Measurements from ENCODE around the gene UNC80. TPM values are rescaled to one million over a fixed set of nuclear protein-coding genes. Genes with fewer than 3 reads are reported as not detected.

UNC80 gene
- total and polyA plus RNA-seq, 2 of the 4 experiments (the other 2 are of a cell fraction): not detected

GRCh38 chr2:210046851-210047500 is 275.3 kb downstream of the UNC80 start:
- POLR2A ChIA-PET (ENCODE audit: unreplicated experiment): no interaction called here
- no peaks in the 10 kb centered on the region for H4K20me1 ChIP-seq (ENCODE audit: insufficient read depth, low read length)
- H3K27me3 ChIP-seq (ENCODE audit: control insufficient read depth, insufficient read depth, low read length): no peaks in the 10 kb centered on the region
- H2AK9ac ChIP-seq (replicated peaks; ENCODE audit: low read depth, low read length, poor library complexity): no peak overlapping the region
- H3K4ac ChIP-seq (ENCODE audit: low read depth, low read length): no peak overlapping the region
- dilution Hi-C loops (cut with HindIII; ENCODE audit: low sequenced_read_pairs, unreplicated experiment): no loop called here
- no peak overlapping the region for H3K4me3 ChIP-seq (ENCODE audit: insufficient read depth, low read depth, low read length)
- in situ Hi-C loops (cut with MboI; ENCODE audit: low sequenced_read_pairs): no loop called here
- no peak overlapping the region for H2AK5ac ChIP-seq (ENCODE audit: low read depth, low read length)
- CTCF ChIA-PET: no interaction called here
- no peak overlapping the region for H2BK5ac ChIP-seq (ENCODE audit: low read depth, low read length, poor library complexity, severe bottlenecking)
- no peak overlapping the region for H4K91ac ChIP-seq (ENCODE audit: insufficient read depth, low read depth, low read length)
- H3K14ac ChIP-seq (replicated peaks; ENCODE audit: low read depth, low read length): no peak overlapping the region
- ATAC-seq (ENCODE audit: low read depth) (no peak), DNase-seq (no peak)
- H2BK120ac ChIP-seq (ENCODE audit: low read depth, low read length): no peak overlapping the region
- H3K36me3 ChIP-seq (ENCODE audit: control insufficient read depth, insufficient read depth, low read length): peaks cover 2% of the 10 kb centered on the region; the same call in 1 of the 2 replicates
- BruUV-seq (replicated peaks): no TSS peak
- no peak overlapping the region for H2BK15ac ChIP-seq (ENCODE audit: low read depth, low read length)
- H3K9ac ChIP-seq (ENCODE audit: low read depth, low read length): no peak overlapping the region
- H2AFZ ChIP-seq (replicated peaks; ENCODE audit: low read length, poor library complexity): no peak overlapping the region
- no CpG with 5 or more reads among the region's 2 CpGs for WGBS, 2 experiments (ENCODE audit: extremely low coverage in 2 of 2, insufficient read length in 1 of 2)
- H3K4me1 ChIP-seq (ENCODE audit: control insufficient read depth, insufficient read depth, low read length): no peaks in the 10 kb centered on the region
- no peak overlapping the region for H3K18ac ChIP-seq (ENCODE audit: low read depth, low read length)
- H4K5ac ChIP-seq (ENCODE audit: low read depth, low read length): no peak overlapping the region
- no peak overlapping the region for H3K4me2 ChIP-seq (ENCODE audit: low read depth, low read length)
- TF ChIP-seq MXI1 (IDR thresholded peaks at IDR 0.05; ENCODE audit: borderline replicate concordance, low read depth, low read length): no peak
- TF ChIP-seq CHD1 (IDR thresholded peaks at IDR 0.05; ENCODE audit: low read depth, low read length): no peak
- no peak for TF ChIP-seq RAD21 (IDR thresholded peaks at IDR 0.05; ENCODE audit: low read length)
- no peak for TF ChIP-seq MAZ (IDR thresholded peaks at IDR 0.05; ENCODE audit: borderline replicate concordance, low read depth, low read length)
- TF ChIP-seq NFE2L2 (IDR thresholded peaks at IDR 0.05; ENCODE audit: low read depth, low read length): no peak
- no peak for TF ChIP-seq BHLHE40 (IDR thresholded peaks at IDR 0.05; ENCODE audit: low read depth, low read length)
- no peak for TF ChIP-seq CEBPB (IDR thresholded peaks at IDR 0.05; ENCODE audit: low read depth, low read length)
- no peak for TF ChIP-seq FOS (IDR thresholded peaks at IDR 0.05; ENCODE audit: low read depth, low read length)
- no peak for TF ChIP-seq POLR2A (IDR thresholded peaks at IDR 0.05; ENCODE audit: low read depth, low read length)
- TF ChIP-seq, protein P1, sequence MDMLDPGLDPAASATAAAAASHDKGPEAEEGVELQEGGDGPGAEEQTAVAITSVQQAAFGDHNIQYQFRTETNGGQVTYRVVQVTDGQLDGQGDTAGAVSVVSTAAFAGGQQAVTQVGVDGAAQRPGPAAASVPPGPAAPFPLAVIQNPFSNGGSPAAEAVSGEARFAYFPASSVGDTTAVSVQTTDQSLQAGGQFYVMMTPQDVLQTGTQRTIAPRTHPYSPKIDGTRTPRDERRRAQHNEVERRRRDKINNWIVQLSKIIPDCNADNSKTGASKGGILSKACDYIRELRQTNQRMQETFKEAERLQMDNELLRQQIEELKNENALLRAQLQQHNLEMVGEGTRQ (IDR thresholded peaks at IDR 0.05; ENCODE audit: low read depth, low read length): no peak
- no peak for TF ChIP-seq CTCF (conservative IDR thresholded peaks at IDR 0.05; ENCODE audit: low read depth, low read length)
- H4K8ac ChIP-seq (ENCODE audit: low read depth in 2 of 2, low read length in 2 of 2): no peak overlapping the region
- H3K56ac ChIP-seq (ENCODE audit: extremely low read depth, insufficient read depth, low read length): no peak overlapping the region
- no peak overlapping the region for H3K27ac ChIP-seq (ENCODE audit: insufficient read depth, low read length)
- H3K9me3 ChIP-seq (ENCODE audit: control insufficient read depth, insufficient read depth, low read length): no peaks in the 10 kb centered on the region
- intact Hi-C loops (cut with micrococcal nuclease): no loop called here
- no peak overlapping the region for H2BK20ac ChIP-seq (ENCODE audit: low read depth, low read length)
- no peaks in the 10 kb centered on the region for H3K9me1 ChIP-seq (ENCODE audit: insufficient read depth, low read length)
- H3K23ac ChIP-seq (ENCODE audit: low read depth, low read length): no peak overlapping the region
- no peaks in the 10 kb centered on the region for H3K79me1 ChIP-seq (ENCODE audit: low read depth in 1 of 2, low read length in 2 of 2)

Data from IMR-90 (cell line).